GM12878 (cell line): ENCODE results near the gene CAST. TPM values are rescaled to one million over a fixed set of nuclear protein-coding genes. Genes with fewer than 3 reads are reported as not detected.
A peak's percentile ranks its signal among the peaks of the same experiment; 100 is the strongest.

ENCODE experiments used
- BCL11A ChIP-seq: IDR thresholded peaks from 2 replicates; pipeline ENCODE4 v1.6.1; 2011; ENCODE audit warnings: low read depth, low read length
- BCLAF1 ChIP-seq: fragments of 450-650 bp; IDR thresholded peaks from 2 replicates; pipeline ENCODE4 v1.6.1; 2017; ENCODE audit warnings: antibody characterized with exemption, mild to moderate bottlenecking, moderate library complexity
- BHLHE40 ChIP-seq, 2 experiments: fragments of 450-650 bp in 1 of 2; IDR thresholded peaks; 2 replicates each; pipeline ENCODE4 v1.6.1; 2011 to 2017; ENCODE audit warnings: low read depth in 2 of 2, borderline replicate concordance in 1 of 2, improper control_type of control experiment in 1 of 2, low read length in 1 of 2, mild to moderate bottlenecking in 1 of 2
- DPF2 ChIP-seq: fragments of 450-650 bp; IDR thresholded peaks from 2 replicates; pipeline ENCODE4 v1.6.1; 2017; ENCODE audit warnings: mild to moderate bottlenecking
- FOXK2 ChIP-seq: fragments of 450-650 bp; IDR thresholded peaks from 2 replicates; pipeline ENCODE4 v1.6.1; 2017; ENCODE audit warnings: mild to moderate bottlenecking, moderate library complexity
- IRF5 ChIP-seq: fragments of 450-650 bp; IDR thresholded peaks from 2 replicates; pipeline ENCODE4 v1.6.1; 2017; ENCODE audit warnings: borderline replicate concordance
- KAT2A ChIP-seq: conservative IDR thresholded peaks from 2 replicates; pipeline ENCODE4 v1.6.1; 2011; ENCODE audit warnings: low read depth, low read length; ENCODE audit not compliant: control insufficient read depth
- KDM1A ChIP-seq: fragments of 200-600 bp; sonication (generic); IDR thresholded peaks from 2 replicates; pipeline ENCODE4 v1.6.1; 2016; ENCODE audit warnings: borderline replicate concordance
- MXI1 ChIP-seq: fragments of 150-350 bp; IDR thresholded peaks from 2 replicates; pipeline ENCODE4 v1.6.1; 2011; ENCODE audit warnings: low read depth, mild to moderate bottlenecking, inconsistent platforms, low read length, improper control_type of control experiment
- MYB ChIP-seq: fragments of 150-350 bp; IDR thresholded peaks from 2 replicates; pipeline ENCODE4 v1.6.1; 2014; ENCODE audit warnings: mild to moderate bottlenecking, low read depth, low read length, borderline replicate concordance
- MYC ChIP-seq: IDR thresholded peaks from 2 replicates; pipeline ENCODE4 v1.6.1; 2011; ENCODE audit warnings: mild to moderate bottlenecking, low read length, moderate library complexity, inconsistent platforms; ENCODE audit not compliant: insufficient read depth, insufficient replicate concordance, insufficient read length, severe bottlenecking
- PKNOX1 ChIP-seq: fragments of 450-650 bp; IDR thresholded peaks from 2 replicates; pipeline ENCODE4 v1.6.1; 2016; ENCODE audit warnings: mild to moderate bottlenecking
- POLR2AphosphoS5 ChIP-seq: IDR thresholded peaks from 2 replicates; pipeline ENCODE4 v1.6.1; 2011; ENCODE audit warnings: mild to moderate bottlenecking, low read length, inconsistent platforms
- POU2F2 ChIP-seq: IDR thresholded peaks from 3 replicates; pipeline ENCODE4 v1.6.1; 2011; ENCODE audit warnings: low read depth, mild to moderate bottlenecking, low read length, borderline replicate concordance
- REST ChIP-seq: IDR thresholded peaks from 2 replicates; pipeline ENCODE4 v1.6.1; 2012; ENCODE audit warnings: mild to moderate bottlenecking, low read depth, low read length
- SMARCA5 ChIP-seq: fragments of 450-650 bp; IDR thresholded peaks from 2 replicates; pipeline ENCODE4 v1.6.1; 2017; ENCODE audit warnings: mild to moderate bottlenecking
- SP1 ChIP-seq: IDR thresholded peaks from one replicate; pipeline ENCODE4 v1.6.1; 2011; ENCODE audit warnings: low read depth, low read length
- TARDBP ChIP-seq: IDR thresholded peaks from 2 replicates; pipeline ENCODE4 v1.6.1; 2016; ENCODE audit warnings: borderline replicate concordance
- USF1 ChIP-seq: IDR thresholded peaks from 2 replicates; pipeline ENCODE4 v1.6.1; 2011; ENCODE audit warnings: borderline replicate concordance, low read depth, mild to moderate bottlenecking, moderate library complexity, mixed read lengths, low read length; ENCODE audit not compliant: insufficient read depth; ENCODE audit errors: extremely low read length
- YY1 ChIP-seq: IDR thresholded peaks from 2 replicates; pipeline ENCODE4 v1.6.1; 2011; ENCODE audit warnings: low read depth, mild to moderate bottlenecking, low read length
- polyA plus RNA-seq, 11 experiments: library from polyadenylated mRNA; depleted of rRNA in 4 of 11; unstranded in 6 of 11; stranded (reverse) in 5 of 11; fragments of >200 nt; fragmentation: Nextera tagmentation in 4 of 11; fragmentation: Illumina TruSeq in 1 of 11; extraction: Ambion mirVana in 4 of 11; extraction: Trizol in 1 of 11; gene quantifications; 1 replicate in 1 of 11; 2 replicates in 10 of 11; pipeline versions ENCODE4 v1.2.1 to v1.2.3, GENCODE V29; 2011 to 2016; ENCODE audit warnings: inconsistent platforms in 2 of 11, missing spikeins in 2 of 11, low read depth in 1 of 11
- total RNA-seq, 4 experiments: library from RNA; depleted of rRNA in 3 of 4; stranded (reverse); fragments of >200 nt in 3 of 4; fragmentation: Illumina TruSeq in 1 of 4; extraction: Trizol in 1 of 4; gene quantifications; 2 replicates each; pipeline versions ENCODE4 v1.2.1 to v1.2.3, GENCODE V29; 2013 to 2021

Gene CAST
- total and polyA plus RNA-seq, 10 of the 15 experiments (the other 5 are each of a cell fraction or from before 2014, with no cell fraction given): 31.7 to 140 (median 68.5) TPM

GRCh38 chr5:96662725-96663518 is 746 bp downstream of the CAST start (continued):
- TF ChIP-seq REST: no peak
- no peak for TF ChIP-seq MYB
- no peak for TF ChIP-seq SP1
- TF ChIP-seq BCL11A: no peak
- TF ChIP-seq BHLHE40 (IDR thresholded peaks at IDR 0.05; ENCODE audit: borderline replicate concordance in 1 of 2, low read depth in 2 of 2, low read length in 1 of 2): peak in 1 of 2 experiments; percentile 68; a peak in 2 of 4 replicates
- TF ChIP-seq SMARCA5: 0 out of 2 replicates have a peak, but pooled peaks have one; percentile 3
- no peak for TF ChIP-seq PKNOX1
- no peak; the same call in 1 of the 2 replicates for TF ChIP-seq FOXK2
- TF ChIP-seq KDM1A: no peak
- TF ChIP-seq MYC: no peak
- TF ChIP-seq POLR2AphosphoS5: 0 out of 2 replicates have a peak, but pooled peaks have one; percentile 6
- no peak for TF ChIP-seq YY1
- TF ChIP-seq POU2F2: 0 out of 3 replicates have a peak, but pooled peaks have one; percentile 3
- no peak for TF ChIP-seq IRF5
- no peak for TF ChIP-seq TARDBP
- no peak for TF ChIP-seq MXI1
- no peak for TF ChIP-seq KAT2A
- TF ChIP-seq DPF2: 0 out of 2 replicates have a peak, but pooled peaks have one; percentile 12
- no peak for TF ChIP-seq USF1
- TF ChIP-seq BCLAF1: no peak
